Sigmoid colon (tissue), 4 donors: Measurements from ENCODE around the gene NUDT3.

Source experiments
- CTCF ChIP-seq, 4 experiments: fragments of 450-650 bp in 3 of 4; fragments of 200-600 bp in 1 of 4; IDR thresholded peaks; one replicate each; pipeline ENCODE4 v1.5.1; 2016 to 2019; ENCODE audit warnings: antibody characterized with exemption in 4 of 4, mild to moderate bottlenecking in 3 of 4, moderate library complexity in 2 of 4
- EP300 ChIP-seq, 4 donors: sonication (generic); formaldehyde crosslinking; IDR thresholded peaks; one replicate each; pipeline ENCODE4 v1.6.1; 2017; ENCODE audit warnings: antibody characterized with exemption in 4 of 4
- POLR2A ChIP-seq, 2 donors: fragments of 450-650 bp; IDR thresholded peaks; one replicate each; pipeline ENCODE4 v1.6.1; 2016; ENCODE audit warnings: antibody characterized with exemption in 2 of 2, mild to moderate bottlenecking in 2 of 2, moderate library complexity in 2 of 2
- POLR2AphosphoS5 ChIP-seq, 4 donors: sonication (generic); formaldehyde crosslinking; IDR thresholded peaks; one replicate each; pipeline ENCODE4 v1.6.1; 2017; ENCODE audit warnings: antibody characterized with exemption in 4 of 4

- no peak for TF ChIP-seq CTCF (IDR thresholded peaks at IDR 0.05)
- TF ChIP-seq POLR2AphosphoS5 (IDR thresholded peaks at IDR 0.05) = no peak
- TF ChIP-seq POLR2A (IDR thresholded peaks at IDR 0.05) = no peak
- no peak for TF ChIP-seq EP300 (IDR thresholded peaks at IDR 0.05)
These were observed 59.9 kb downstream of the NUDT3 start for GRCh38 chr6:34332251-34333198.
